ENCODE data around the gene ARMC6. TPM values are rescaled to one million over a fixed set of nuclear protein-coding genes. Genes with fewer than 3 reads are reported as not detected.

ARMC6 gene
- total and polyA plus RNA-seq, 2 experiments from 2014 or later = 23.9 to 45.0 TPM

DNA sequence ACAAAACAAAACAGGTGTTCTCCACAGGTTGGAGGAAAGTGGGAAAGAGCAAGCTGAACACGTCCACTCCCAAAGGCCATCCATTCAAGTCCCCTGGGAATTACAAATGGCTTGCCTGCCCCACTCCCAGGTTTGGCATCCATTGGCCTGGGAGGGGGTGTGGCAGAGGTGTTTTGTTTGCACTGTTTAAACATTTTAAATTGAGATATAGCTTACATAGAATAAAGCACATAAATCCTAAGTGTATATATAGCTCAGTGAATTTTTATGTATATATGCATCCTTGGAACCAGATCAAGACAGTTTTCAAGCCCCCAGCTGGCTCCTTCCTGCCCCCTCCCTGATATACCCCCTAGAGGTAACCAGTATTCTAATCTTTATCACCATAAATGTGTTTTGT lies 43.1 kb downstream of the ARMC6 start:
- no peaks in the 10 kb centered on the region for H3K79me2 ChIP-seq (ENCODE audit: insufficient read depth)
- TF ChIP-seq EZH2phosphoT487 (IDR thresholded peaks at IDR 0.05; ENCODE audit: insufficient read depth, low read depth) (no peak), EZH2 (IDR thresholded peaks at IDR 0.05; ENCODE audit: insufficient read depth, poor library complexity, severe bottlenecking) (no peak)

DNA sequence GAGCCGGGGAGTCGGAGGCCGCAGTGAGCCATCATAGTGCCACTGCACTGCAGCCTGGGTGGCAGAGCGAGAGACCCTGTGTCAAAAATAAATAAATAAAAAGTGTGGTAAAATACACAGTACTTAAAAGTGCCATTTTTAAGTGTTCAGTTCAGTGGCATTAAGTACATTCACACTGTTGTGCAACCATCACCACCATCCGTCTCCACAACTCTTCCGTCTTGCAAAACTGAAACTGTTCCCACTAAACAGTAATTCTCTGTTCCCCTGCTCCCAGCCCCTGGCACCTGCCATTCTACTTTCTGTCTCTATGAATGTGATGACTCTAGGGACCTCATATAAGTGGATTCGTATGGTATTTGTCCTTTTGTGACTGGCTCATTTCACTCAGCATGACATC lies 43.7 kb downstream of the ARMC6 start:
- H3K4me3 ChIP-seq = no peak overlapping the region
- in situ Hi-C loops (cut with MboI) = no loop called here
- H4K20me1 ChIP-seq (ENCODE audit: insufficient read depth) = no peaks in the 10 kb centered on the region
- WGBS, 2 experiments (ENCODE audit: low coverage in 1 of 2, low lambda C conversion rate in 2 of 2, missing lambda C conversion rate in 2 of 2) = 92 to 93% methylated on average over 7 of the region's 7 CpGs
- H3K36me3 ChIP-seq (ENCODE audit: low read depth) = no peaks in the 10 kb centered on the region
- no peaks in the 10 kb centered on the region for H3K9me2 ChIP-seq (ENCODE audit: insufficient read depth)
- H3K4me1 ChIP-seq (ENCODE audit: insufficient read depth) = no peaks in the 10 kb centered on the region
- H3F3A ChIP-seq (ENCODE audit: insufficient read depth) = no peaks in the 10 kb centered on the region
- H3K79me2 ChIP-seq (ENCODE audit: insufficient read depth) = no peaks in the 10 kb centered on the region
- DNase-seq = no peak
- no peak overlapping the region for H3K4me2 ChIP-seq (ENCODE audit: unreplicated experiment)
- no peaks in the 10 kb centered on the region for H3K9me3 ChIP-seq (ENCODE audit: low read depth)
- no peaks in the 10 kb centered on the region for H3K27me3 ChIP-seq (replicated peaks; ENCODE audit: insufficient read depth)
- H3K27ac ChIP-seq = no peak overlapping the region
- H3K9ac ChIP-seq = no peak overlapping the region
- no peak overlapping the region for H2AFZ ChIP-seq
- TF ChIP-seq EZH2 (IDR thresholded peaks at IDR 0.05; ENCODE audit: insufficient read depth, poor library complexity, severe bottlenecking) (no peak), EZH2phosphoT487 (IDR thresholded peaks at IDR 0.05; ENCODE audit: insufficient read depth, low read depth) (no peak)

More for the DNA sequence above, 43.1 kb downstream of the ARMC6 start:
- Histone ChIP-seq H4K20me1 (ENCODE audit: insufficient read depth) (no peaks in the 10 kb centered on the region), H3K27ac (no peak overlapping the region), H3K4me2 (ENCODE audit: unreplicated experiment) (no peak overlapping the region), H3K27me3 (replicated peaks; ENCODE audit: insufficient read depth) (no peaks in the 10 kb centered on the region), H3K9me2 (ENCODE audit: insufficient read depth) (no peaks in the 10 kb centered on the region), H3K36me3 (ENCODE audit: low read depth) (no peaks in the 10 kb centered on the region), H3K9me3 (ENCODE audit: low read depth) (no peaks in the 10 kb centered on the region), H3K9ac (no peak overlapping the region), H3F3A (ENCODE audit: insufficient read depth) (no peaks in the 10 kb centered on the region), H2AFZ (no peak overlapping the region), H3K4me1 (ENCODE audit: insufficient read depth) (no peaks in the 10 kb centered on the region), H3K4me3 (no peak overlapping the region)
- no peak for DNase-seq
- in situ Hi-C loops (cut with MboI) = no loop called here
- 57 to 68% methylated on average over 1 of the region's 1 CpG for WGBS, 2 experiments (ENCODE audit: low coverage in 1 of 2, low lambda C conversion rate in 2 of 2, missing lambda C conversion rate in 2 of 2)

- H3K4me2 ChIP-seq (ENCODE audit: unreplicated experiment) = no peak overlapping the region
- no peaks in the 10 kb centered on the region for H3K4me1 ChIP-seq (ENCODE audit: insufficient read depth)
- in situ Hi-C loops (cut with MboI) = no loop called here
- no peaks in the 10 kb centered on the region for H4K20me1 ChIP-seq (ENCODE audit: insufficient read depth)
- no peaks in the 10 kb centered on the region for H3F3A ChIP-seq (ENCODE audit: insufficient read depth)
- no peaks in the 10 kb centered on the region for H3K27me3 ChIP-seq (replicated peaks; ENCODE audit: insufficient read depth)
- WGBS, 2 experiments (ENCODE audit: low coverage in 1 of 2, low lambda C conversion rate in 2 of 2, missing lambda C conversion rate in 2 of 2) = 98 to 100% methylated on average over 6 of the region's 6 CpGs
- no peak overlapping the region for H3K4me3 ChIP-seq
- H2AFZ ChIP-seq = no peak overlapping the region
- TF ChIP-seq EZH2phosphoT487 (IDR thresholded peaks at IDR 0.05; ENCODE audit: insufficient read depth, low read depth) = no peak
- no peak for TF ChIP-seq EZH2 (IDR thresholded peaks at IDR 0.05; ENCODE audit: insufficient read depth, poor library complexity, severe bottlenecking)
- no peaks in the 10 kb centered on the region for H3K9me3 ChIP-seq (ENCODE audit: low read depth)
- no peaks in the 10 kb centered on the region for H3K36me3 ChIP-seq (ENCODE audit: low read depth)
- H3K9me2 ChIP-seq (ENCODE audit: insufficient read depth) = no peaks in the 10 kb centered on the region
- no peak overlapping the region for H3K9ac ChIP-seq
- no peak overlapping the region for H3K27ac ChIP-seq
- no peaks in the 10 kb centered on the region for H3K79me2 ChIP-seq (ENCODE audit: insufficient read depth)
- DNase-seq = peak; percentile 9
Observed at GRCh38 chr19:19078801-19079200, 45.4 kb downstream of the ARMC6 start.

DNA sequence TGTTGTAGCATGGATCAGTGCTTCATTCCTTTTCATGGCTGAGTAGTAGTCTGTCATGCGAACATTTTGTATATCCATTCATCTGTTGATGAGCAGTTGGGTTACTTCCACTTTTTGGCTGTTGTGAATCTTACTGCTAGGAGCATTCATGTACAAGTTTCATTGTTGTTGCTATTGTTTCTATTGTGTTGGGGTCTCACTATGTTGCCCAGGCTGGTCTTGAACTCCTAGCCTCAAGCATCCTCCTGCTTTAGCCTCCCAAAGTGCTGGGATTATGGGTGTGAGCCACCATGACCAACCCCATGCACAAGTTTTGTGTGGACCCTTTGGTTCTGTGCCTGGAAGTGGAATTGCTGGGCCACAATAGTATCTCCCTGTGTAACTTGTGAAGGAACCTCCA lies 46.2 kb downstream of the ARMC6 start:
- Histone ChIP-seq H3K27ac (no peak overlapping the region), H3K9me2 (ENCODE audit: insufficient read depth) (no peaks in the 10 kb centered on the region), H3K4me3 (no peak overlapping the region), H3K9me3 (ENCODE audit: low read depth) (no peaks in the 10 kb centered on the region), H3K27me3 (replicated peaks; ENCODE audit: insufficient read depth) (no peaks in the 10 kb centered on the region), H3K79me2 (ENCODE audit: insufficient read depth) (no peaks in the 10 kb centered on the region), H3K36me3 (ENCODE audit: low read depth) (no peaks in the 10 kb centered on the region), H3F3A (ENCODE audit: insufficient read depth) (no peaks in the 10 kb centered on the region), H3K4me2 (ENCODE audit: unreplicated experiment) (no peak overlapping the region), H3K4me1 (ENCODE audit: insufficient read depth) (no peaks in the 10 kb centered on the region), H4K20me1 (ENCODE audit: insufficient read depth) (no peaks in the 10 kb centered on the region), H3K9ac (no peak overlapping the region), H2AFZ (no peak overlapping the region)
- no peak for TF ChIP-seq EZH2phosphoT487 (IDR thresholded peaks at IDR 0.05; ENCODE audit: insufficient read depth, low read depth)
- TF ChIP-seq EZH2 (IDR thresholded peaks at IDR 0.05; ENCODE audit: insufficient read depth, poor library complexity, severe bottlenecking) = no peak
- WGBS, 2 experiments (ENCODE audit: low coverage in 1 of 2, low lambda C conversion rate in 2 of 2, missing lambda C conversion rate in 2 of 2) = 100% methylated on average over 1 of the region's 1 CpG
- in situ Hi-C loops (cut with MboI) = no loop called here
- no peak for DNase-seq

GRCh38 chr19:19081642-19082151 lies 48.3 kb downstream of the ARMC6 start:
- no peak overlapping the region for H2AFZ ChIP-seq
- H3K79me2 ChIP-seq (ENCODE audit: insufficient read depth) = no peaks in the 10 kb centered on the region
- no peak for DNase-seq
- no peaks in the 10 kb centered on the region for H3K27me3 ChIP-seq (replicated peaks; ENCODE audit: insufficient read depth)
- H4K20me1 ChIP-seq (ENCODE audit: insufficient read depth) = no peaks in the 10 kb centered on the region
- H3K4me2 ChIP-seq (ENCODE audit: unreplicated experiment) = no peak overlapping the region
- in situ Hi-C loops (cut with MboI) = no loop called here
- no peaks in the 10 kb centered on the region for H3K9me3 ChIP-seq (ENCODE audit: low read depth)
- no peaks in the 10 kb centered on the region for H3K36me3 ChIP-seq (ENCODE audit: low read depth)
- H3K4me3 ChIP-seq = no peak overlapping the region
- 83 to 84% methylated on average over 16 of the region's 16 CpGs for WGBS, 2 experiments (ENCODE audit: low coverage in 1 of 2, low lambda C conversion rate in 2 of 2, missing lambda C conversion rate in 2 of 2)
- no peaks in the 10 kb centered on the region for H3K4me1 ChIP-seq (ENCODE audit: insufficient read depth)
- TF ChIP-seq EZH2phosphoT487 (IDR thresholded peaks at IDR 0.05; ENCODE audit: insufficient read depth, low read depth) = no peak
- H3F3A ChIP-seq (ENCODE audit: insufficient read depth) = no peaks in the 10 kb centered on the region
- no peak overlapping the region for H3K27ac ChIP-seq
- H3K9ac ChIP-seq = no peak overlapping the region
- H3K9me2 ChIP-seq (ENCODE audit: insufficient read depth) = no peaks in the 10 kb centered on the region

Measured in GM23248 (cell line).